ENCODE data around the gene TP53AIP1.

TP53AIP1 gene

GRCh38 chr11:128942272-128942612 lies 429 bp downstream of the TP53AIP1 start:
- DNase-seq = no peak

DNA sequence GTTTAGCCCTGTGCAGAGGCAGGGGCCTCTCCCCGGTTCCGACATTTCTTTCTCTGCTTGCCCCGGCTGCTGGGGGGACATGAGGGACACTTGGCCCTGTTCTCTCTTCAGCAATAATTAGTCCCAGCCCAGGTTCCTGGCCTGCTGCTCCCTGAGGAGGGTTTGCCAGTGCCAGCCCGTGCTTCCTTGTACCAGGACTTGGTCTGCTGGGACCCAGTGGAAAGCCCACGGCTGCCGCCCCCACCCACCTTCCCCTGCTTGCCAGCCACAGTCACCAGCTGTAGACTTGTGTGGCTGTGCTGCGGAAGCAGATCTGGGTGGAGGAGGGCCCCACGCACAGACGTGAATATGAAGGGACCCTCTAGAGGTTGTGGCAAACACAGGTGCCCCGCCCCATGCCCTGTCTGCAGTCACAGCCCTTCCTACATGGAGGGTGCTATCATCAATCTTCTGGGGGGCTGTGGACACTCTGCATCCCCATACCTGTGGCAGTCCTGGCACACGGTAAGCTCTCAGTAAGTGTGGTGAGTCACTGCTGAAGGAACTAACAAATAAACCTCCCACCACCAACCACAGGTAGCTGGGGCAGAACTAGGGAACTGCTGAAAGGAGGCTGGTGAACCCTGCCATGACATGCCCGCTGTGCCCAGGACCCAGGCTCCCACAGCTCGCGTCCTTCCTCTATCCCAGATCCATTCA lies 949 bp downstream of the TP53AIP1 start:
- no peak for DNase-seq

DNA sequence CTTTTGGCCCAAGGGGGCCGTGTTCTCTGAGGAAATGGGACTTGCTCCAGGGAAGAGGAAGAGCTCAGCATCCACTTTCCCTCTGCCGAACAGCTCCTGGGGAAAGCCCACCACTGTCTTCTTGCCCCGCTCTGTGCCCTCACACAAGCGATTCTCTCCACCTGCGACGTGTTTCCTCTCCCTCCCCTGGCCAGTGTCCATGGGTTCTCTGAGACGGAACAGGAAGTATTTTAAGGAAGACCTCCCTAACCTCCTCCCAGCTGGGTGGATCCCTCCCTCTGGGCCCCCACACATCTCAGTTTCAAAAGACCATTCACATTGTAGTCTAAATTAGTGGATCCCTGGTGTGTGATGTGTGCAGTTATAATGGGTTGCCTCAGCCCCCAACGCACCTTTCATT lies 1.6 kb downstream of the TP53AIP1 start:
- DNase-seq = no peak

- no peak for DNase-seq
Observed at GRCh38 chr11:128940603-128941002, 2.1 kb downstream of the TP53AIP1 start.

DNA sequence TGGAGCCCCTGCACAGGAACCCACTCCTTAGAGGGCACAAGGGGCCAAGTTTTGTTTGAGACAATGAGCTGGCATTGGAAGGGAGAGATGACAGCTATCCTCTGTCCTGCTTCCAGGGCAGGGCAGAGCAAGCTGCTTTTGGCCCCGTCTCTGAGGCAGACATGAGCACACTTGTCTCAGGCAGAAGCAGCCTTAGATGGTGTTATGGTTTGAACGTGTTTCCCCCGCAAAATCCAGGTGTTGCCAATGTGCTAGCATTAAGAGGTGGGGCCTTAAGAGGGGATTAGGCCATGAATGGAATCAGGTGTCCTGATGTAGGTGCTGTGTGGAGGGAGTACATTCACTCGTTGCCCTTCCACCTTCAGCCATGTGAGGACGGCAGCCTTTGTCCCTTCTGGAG lies 2.5 kb downstream of the TP53AIP1 start:
- no peak for DNase-seq

DNA sequence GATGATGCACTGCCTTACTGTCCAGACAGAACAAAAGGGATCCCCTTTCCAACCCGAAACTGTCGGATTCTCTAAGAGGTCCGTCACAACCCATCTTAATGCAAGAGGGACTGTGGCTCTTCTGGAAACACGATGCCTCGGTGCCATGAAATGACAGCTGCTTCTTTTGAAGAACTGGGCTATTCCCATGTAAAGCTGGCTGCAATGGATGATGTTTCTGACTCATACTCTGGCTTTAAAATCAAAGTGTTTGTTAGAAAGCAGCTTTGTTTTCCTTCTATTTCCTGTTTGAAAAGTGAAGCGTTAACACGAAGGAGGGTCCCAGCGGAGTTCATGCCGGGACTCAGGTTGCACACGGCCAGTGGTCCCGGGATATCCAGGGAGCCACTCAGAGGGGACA lies 3.1 kb downstream of the TP53AIP1 start:
- DNase-seq = no peak

GRCh38 chr11:128938156-128938885 lies 4.3 kb downstream of the TP53AIP1 start:
- DNase-seq = no peak

DNA sequence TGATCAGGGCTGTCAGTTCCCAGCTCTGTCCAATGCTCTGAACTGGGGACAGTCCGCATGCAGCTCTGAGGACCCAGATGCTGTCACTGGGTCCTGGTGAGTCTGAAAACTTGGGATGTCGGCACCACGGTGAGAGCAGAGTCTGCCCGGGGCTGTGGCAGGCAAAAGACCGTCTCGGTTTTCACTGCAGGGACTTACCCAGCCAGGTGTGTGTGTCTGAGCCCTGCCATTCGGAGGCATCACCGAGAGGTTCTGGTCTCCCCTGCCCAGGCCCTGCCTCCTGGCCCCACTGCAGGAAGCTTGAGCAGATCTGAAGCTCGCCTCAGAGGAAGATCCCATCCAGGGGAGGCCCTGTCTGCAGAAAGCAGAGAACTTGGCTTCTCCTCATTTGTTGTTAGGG lies 5.2 kb downstream of the TP53AIP1 start:
- DNase-seq = no peak

GRCh38 chr11:128936606-128937251 lies 5.9 kb downstream of the TP53AIP1 start:
- no peak for DNase-seq

DNA sequence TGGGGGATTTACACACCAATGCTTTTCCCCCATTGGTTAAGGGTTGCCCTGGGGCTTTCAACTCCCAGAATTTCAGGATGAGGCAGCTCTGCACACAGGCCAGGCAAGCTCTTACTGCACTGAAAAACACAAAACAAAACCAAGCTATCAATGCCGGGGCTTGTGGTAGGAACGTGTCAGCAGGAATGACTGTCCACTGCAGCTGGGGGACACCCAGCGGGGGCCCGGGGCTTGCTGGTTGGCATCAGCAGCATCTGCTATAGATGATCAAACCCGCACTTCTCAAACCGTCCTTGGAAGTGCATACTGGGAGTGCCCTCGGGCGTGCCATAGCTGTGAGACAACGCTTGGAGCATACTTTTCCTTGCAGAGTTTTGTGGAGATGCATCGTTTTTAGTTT lies 7.7 kb downstream of the TP53AIP1 start:
- no peak for DNase-seq

GRCh38 chr11:128934351-128934750 lies 8.3 kb downstream of the TP53AIP1 start:
- no peak for DNase-seq

DNA sequence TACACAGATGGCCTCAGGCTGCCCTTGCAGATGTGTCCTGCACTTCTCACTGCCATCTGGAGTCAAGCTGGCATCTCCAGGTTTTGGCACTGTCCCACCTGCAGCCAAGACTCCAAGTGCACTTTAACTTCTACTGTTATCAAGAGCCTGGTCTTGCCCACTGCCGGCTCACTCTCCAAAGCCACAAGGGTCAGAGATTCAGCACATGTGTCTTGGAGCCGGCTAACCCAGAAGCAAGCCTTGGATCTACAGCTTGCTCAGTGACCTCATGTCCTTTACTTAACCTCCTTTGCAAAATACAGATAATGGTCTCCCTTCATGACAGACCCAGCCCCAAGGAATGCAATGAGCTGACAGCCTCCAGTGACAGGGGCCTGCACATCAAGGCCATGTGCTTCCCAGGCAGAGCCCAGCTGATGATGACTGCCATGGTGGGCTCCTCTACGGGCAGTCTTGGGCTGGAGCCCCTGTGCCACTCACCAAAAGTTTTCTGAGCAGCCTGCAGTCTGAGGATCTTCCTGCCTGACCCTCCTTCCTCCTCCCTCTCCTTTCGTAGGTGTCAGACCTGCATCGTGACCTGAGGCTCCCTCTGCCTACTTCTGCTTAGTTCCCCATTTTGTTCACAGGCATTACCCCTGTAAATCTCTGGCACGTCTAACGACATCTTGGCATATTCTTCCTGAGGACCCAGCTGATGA lies 9.0 kb downstream of the TP53AIP1 start:
- DNase-seq = no peak

DNA sequence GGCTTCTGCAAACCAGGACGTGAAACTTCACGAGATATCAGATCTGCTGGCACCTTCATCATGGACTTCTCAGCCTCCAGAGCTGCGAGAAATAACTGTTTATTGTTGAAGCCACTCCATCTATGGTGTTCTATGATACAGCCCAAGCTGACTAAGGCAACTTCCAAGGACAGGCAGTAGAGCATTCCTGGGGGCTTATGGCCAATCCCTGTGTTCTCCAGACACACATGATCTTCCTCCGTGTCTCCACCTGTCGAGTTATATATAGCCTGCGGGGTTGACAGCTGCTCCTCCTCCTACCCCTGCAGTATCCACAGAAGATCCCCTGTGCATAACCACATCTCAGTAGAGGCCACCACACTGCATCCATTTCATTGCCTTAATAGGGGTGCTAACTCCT lies 11.0 kb downstream of the TP53AIP1 start:
- peak; percentile 66 for DNase-seq

DNA sequence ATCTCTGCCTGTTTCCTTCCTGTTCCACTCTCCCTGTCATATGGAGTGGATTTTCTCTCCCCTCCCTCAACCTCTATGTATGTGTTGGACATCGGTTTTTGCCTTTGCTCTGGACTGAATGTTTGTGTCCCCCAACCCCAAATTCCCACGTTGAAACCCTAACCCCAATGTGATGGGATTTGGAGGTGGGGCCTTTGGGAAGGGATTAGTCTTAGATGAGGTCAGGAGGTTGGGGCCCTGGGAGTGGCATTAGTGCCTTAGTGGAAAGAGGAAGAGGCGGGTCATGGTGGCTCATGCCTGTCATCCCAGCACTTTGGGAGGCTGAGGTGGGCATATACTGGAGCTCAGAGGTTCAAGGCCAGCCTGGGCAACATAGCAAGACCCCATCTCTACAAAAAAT lies 11.6 kb downstream of the TP53AIP1 start:
- DNase-seq = peak; percentile 29

- no peak for DNase-seq
Observed at GRCh38 chr11:128929991-128930390, 12.7 kb downstream of the TP53AIP1 start.

DNA sequence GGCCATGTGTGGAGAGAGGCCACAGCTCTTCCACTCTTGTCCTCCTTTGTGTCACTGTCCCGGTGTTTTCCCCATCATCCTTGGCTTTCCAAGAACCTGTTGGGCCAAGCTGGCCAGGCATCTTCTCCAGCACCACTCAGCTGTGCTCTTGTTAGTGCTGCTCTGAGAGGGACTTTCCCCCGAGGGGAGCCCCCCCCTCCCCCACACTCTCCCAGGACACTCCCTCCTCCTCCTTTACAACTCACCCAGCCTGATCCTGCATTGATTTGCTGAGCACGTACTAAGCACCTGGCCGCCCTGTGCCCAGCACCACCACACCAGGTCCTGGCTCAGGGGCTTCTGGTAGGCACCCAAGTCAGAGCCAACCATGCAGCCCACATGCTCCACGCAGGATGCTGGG lies 13.2 kb downstream of the TP53AIP1 start:
- no peak for DNase-seq

DNA sequence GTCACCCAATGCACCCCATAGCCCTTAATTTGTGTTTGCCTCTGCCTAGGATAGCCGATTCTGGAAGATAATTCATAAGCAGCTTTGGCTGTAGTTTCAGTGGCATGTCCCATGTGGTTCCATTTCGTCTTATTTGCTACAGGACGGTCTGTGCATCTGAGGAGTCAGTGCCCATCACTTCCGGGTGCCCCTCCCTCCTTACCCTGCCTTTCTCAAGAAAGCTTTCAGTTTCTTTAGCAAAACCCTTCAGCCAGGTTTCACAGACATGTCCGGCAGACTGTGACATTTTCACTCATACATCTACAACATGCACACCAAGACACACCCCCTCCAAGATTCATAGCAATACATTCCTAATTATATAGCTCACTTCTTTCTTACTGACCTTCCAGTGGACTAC lies 14.3 kb downstream of the TP53AIP1 start:
- DNase-seq = no peak

DNA sequence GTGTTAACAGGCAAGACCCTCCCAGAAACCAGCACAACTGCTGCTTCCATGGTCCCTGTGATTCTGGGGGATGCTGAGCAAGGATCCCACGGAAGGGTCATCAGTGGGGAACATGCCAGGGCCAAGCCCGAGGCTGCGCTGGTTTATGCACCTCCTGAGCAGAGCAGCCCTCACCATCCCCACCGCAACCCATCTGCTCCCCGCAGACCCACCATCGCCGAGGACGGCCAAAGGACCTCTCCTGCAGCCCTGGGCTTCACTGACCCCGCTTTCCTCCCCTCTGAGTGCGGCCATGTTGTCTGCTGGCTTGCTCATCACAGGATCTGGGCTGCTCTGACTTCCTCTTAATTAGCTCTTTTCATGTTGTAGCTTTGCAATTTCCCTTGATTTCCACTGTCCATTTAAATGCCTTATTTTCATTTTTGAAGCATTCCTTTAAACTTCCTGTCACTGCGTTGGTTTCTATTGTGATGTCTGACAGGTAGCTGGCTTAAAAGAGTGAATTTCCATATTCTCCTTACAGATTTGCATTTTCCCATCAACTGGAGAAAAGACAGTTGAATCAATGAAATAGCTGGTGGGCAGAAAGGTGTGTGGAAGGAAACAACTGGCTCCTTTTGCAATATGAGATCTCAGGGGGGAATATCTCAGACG lies 14.9 kb downstream of the TP53AIP1 start:
- no peak for DNase-seq

GRCh38 chr11:128927108-128927461 lies 15.6 kb downstream of the TP53AIP1 start:
- no peak for DNase-seq

GRCh38 chr11:128926437-128927107 lies 16.1 kb downstream of the TP53AIP1 start:
- no peak for DNase-seq

GRCh38 chr11:128926000-128926399 lies 16.7 kb downstream of the TP53AIP1 start:
- DNase-seq = no peak

GRCh38 chr11:128925250-128925600 lies 17.4 kb downstream of the TP53AIP1 start:
- no peak for DNase-seq
